Femur (tissue), 1 donor: ENCODE data around the gene RRAS2.
A peak's percentile ranks its signal among the peaks of the same experiment; 100 is the strongest.
"Not testable (repeated sequence)": the region's sequence is repeated elsewhere in the genome, so short reads cannot be mapped to it uniquely, and the experiment has no call there.

Experiments used
- DNase-seq: peaks from one replicate; pipeline ENCODE4 v3.0.0-alpha.2; 2017

The RRAS2 gene

DNA sequence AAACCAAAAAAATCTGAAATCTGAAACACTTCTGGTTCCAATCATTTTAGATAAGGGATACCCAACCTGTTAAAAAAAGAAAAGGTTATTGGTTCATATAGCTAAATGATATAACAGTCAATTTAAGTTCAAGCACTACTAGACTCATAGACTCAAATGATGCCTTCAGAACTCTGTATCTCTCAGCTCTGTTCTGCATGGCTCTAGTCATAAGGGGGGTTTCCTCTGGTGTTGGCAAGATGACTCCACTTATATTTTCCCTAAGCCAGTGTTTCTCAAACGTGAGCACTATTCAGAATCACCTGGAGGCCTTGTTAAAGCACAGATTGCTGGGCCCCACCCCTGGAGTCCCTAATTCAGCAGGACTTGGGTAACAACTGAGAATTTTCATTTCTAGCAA is 11.5 kb upstream of the RRAS2 start:
- DNase-seq = no peak

DNA sequence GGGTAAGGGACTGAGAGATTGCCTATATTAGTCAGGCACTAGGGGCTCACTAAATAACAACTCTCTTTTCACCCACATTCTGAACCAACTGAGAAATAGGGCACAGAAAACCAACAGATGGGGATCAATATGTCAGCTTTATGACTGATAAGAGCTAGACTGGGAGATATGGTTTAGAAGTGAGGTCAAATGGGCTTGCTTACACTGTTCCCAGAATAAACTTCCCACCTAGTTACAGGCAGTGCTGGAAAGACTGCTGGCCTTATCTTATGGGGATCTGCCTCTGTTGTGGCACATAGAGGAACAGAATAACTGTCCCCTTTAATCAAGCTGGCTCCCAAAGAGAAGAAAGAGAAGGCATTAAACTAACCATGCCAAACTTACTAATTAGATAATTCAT is 10.6 kb upstream of the RRAS2 start:
- DNase-seq = no peak

DNA sequence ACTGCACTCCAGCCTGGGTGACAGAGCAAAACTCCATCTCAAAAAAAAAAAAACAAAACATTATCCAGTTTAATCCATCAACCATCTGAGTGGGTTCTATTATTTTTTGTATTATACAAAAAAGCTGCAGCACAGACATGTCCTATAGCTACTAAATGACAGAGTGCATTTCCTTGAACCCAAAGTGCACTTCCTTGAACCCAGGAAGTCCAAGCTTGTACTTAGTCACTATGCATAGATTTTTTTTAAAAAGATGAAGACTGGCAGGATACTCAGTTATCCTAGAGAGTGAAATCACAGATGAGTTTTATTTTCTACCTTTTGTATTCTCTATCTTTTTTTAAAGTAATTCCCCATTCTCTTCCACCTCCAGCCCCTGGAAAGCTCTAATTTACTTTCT is 8.0 kb upstream of the RRAS2 start:
- DNase-seq = no peak

DNA sequence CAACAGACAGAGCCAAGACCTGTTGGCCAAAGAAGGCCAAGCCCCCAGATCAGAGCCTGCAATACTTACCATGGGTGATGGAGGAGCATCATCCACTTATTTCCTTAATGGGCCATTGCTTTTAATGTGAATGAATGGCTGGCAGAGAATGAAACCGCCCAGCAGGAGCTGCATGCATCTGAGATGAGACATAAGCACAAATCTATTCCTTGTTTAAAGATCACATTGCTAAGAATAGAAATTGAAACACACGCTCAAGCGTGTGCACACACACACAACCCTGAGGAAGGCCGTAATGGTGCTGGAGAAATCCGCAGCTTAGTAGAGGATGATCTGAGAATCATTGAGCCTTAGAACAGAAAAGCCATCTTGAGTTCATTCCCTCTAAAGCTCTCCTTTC is 5.3 kb upstream of the RRAS2 start:
- no peak for DNase-seq

DNA sequence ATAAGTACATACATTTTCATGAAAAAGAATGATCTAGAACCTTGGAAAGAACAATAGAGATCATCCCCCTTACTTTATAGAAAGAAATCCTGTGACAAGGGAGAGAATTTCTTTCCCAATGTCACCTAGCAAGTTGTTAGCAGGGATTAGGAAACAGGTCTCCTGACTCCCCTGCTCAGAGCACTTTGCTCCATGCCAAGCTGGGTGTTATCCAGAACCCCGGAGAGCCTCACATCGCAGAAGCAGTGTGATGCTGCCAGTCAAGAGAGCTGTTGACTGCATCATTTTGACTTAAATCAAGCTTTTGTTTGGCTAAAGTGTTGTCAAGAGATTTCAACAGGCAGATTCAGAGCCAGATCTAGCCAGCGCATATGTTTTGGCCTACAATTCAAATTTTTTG is 3.6 kb upstream of the RRAS2 start:
- no peak for DNase-seq

DNA sequence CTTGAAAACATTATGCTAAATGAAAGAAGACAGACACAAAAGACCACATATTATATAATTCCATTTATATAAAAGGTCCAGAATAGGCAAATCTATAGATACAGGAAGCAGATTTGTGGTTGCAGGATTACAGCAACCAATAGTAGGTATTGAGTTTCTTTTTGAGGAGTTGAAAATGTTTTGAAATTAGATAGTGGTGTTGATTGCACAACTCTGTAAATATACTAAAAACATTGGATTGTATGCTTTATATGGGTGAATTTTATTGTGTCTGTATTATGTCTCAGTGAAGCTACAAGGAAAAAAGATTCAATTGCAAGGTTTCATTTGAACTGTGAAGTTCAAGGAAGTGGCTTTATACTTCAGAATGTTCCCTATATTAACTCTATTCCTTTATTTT is 3.0 kb upstream of the RRAS2 start:
- DNase-seq = no peak

DNA sequence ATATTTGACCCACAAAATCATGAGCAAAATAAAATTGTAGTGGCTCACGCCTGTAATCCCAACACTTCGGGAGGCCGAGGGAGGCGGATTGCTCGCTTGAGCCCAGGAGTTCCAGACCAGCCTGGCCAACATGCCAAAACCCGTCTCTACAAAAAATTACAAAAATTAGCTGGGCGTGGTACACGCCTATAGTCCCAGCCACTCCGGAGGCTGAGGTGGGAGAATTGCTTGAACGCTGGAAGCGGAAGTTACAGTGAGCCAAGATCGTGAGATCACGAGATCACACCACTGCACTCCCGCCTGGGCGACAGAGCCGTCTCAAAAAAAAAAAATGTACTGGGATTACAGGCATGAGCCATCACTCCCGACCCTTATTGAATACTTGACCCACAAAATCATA is 2.0 kb upstream of the RRAS2 start:
- DNase-seq = no peak

- no peak for DNase-seq
Measured at GRCh38 chr11:14359501-14360031, 583 bp upstream of the RRAS2 start.

DNA sequence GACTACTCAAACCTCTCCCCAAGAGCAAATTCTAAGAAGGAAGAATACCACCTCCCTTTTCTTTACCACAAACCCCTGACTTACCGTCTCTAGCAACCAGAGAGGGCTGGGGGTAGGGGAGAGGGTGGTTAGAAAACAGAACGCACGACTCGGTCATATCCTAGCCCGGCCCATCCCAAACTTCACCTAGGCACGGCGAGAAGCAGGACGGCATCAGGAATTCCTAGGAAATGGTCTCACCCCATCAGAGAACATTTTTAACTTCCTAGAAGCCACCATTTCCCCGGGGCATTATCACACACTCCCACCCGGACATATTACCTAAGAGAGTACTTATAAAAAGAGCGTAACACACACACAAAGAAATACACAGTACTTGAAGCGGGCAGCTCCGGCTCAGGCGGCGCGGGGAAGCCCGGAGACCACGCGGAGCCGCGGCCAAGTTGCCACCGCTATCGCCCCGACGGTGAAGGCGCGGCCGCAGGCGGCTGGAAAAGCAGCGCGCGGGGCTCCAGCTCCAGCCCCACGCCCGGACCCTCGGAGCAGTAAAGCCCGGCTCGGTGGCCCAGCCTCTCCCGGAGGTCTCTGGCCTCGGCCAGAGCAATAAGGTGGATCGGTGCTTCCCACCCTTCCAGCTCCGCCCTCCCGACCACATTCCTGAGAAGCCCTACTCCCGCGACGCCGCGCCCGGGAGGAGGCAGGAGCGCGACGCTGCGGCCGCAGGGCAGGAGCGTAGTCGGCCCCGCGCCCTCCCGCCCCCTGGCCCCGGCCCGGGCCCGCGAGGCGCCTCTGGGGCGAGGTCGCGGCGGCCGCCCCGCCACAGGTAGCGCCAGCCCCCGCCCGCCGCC is 878 bp downstream of the RRAS2 start:
- DNase-seq = peak; percentile 68

- no peak for DNase-seq
Measured at GRCh38 chr11:14356342-14356741, 2.6 kb downstream of the RRAS2 start.

DNA sequence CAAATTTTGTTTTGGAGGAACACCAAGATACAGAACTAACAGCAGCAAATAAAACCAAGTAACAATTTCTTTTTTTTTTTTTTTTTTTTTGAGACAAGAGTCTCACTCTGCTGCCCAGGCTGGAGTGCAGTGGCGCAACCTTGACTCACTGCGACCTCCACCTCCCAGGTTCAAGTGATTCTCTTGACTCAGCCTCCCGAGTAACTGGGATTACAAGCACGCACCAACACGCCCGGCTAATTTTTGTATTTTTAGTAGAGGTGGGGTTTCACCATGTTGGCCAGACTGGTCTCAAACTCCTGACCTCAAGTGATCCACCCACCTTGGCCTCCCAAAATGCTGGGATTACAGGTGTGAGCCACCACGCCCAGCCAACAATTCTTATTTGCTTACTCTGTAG is 4.4 kb downstream of the RRAS2 start:
- not testable (repeated sequence) for DNase-seq

- no peak for DNase-seq
Measured at GRCh38 chr11:14350716-14351238, 8.2 kb downstream of the RRAS2 start.

GRCh38 chr11:14350215-14350614 is 8.8 kb downstream of the RRAS2 start:
- no peak for DNase-seq

- DNase-seq = no peak
Measured at GRCh38 chr11:14347991-14348390, 11.0 kb downstream of the RRAS2 start.

DNA sequence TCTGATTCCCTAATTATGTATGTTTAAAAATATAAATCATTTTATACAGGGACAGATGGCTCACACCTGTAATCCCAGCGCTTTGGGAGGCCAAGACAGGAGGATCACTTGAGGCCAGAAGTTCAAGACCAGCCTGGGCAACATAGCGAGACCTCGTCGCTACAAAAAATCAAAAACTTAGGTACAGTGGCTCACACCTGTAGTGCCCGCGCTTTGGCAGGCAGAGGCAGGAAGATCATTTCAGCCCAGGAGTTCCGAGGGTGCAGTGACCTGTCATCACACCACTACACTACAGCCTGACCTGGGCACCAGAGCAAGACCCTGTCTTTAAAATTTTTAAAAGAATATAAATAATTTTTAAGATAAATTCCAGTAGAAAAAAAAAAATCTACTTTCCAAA is 11.5 kb downstream of the RRAS2 start:
- no peak for DNase-seq

GRCh38 chr11:14346303-14346955 is 12.6 kb downstream of the RRAS2 start:
- no peak for DNase-seq

GRCh38 chr11:14345668-14346067 is 13.3 kb downstream of the RRAS2 start:
- DNase-seq = no peak

GRCh38 chr11:14345016-14345415 is 14.0 kb downstream of the RRAS2 start:
- DNase-seq = not testable (repeated sequence)

DNA sequence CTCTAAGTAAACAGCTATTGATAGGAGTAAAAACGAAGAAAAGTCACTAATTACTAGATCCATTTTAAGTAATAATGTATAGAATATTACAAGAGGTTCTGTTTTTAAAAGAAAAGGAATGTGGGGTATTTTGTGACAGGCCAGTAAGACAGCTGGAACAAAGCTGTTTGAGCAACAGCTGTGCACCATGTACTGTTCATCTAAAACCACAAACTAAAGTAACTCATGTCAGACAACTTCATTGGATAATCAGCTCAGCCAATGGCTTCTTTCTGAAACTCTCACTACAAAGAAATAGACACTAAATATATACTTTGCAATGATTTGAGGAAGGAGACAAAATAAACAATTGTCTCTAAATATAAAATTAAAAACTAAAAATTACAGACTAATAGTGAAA is 16.1 kb downstream of the RRAS2 start:
- no peak for DNase-seq

- DNase-seq = no peak
Measured at GRCh38 chr11:14341968-14342367, 17.0 kb downstream of the RRAS2 start.

- DNase-seq = no peak
Measured at GRCh38 chr11:14340721-14341120, 18.3 kb downstream of the RRAS2 start.

- DNase-seq = no peak
Measured at GRCh38 chr11:14339356-14339755, 19.6 kb downstream of the RRAS2 start.

DNA sequence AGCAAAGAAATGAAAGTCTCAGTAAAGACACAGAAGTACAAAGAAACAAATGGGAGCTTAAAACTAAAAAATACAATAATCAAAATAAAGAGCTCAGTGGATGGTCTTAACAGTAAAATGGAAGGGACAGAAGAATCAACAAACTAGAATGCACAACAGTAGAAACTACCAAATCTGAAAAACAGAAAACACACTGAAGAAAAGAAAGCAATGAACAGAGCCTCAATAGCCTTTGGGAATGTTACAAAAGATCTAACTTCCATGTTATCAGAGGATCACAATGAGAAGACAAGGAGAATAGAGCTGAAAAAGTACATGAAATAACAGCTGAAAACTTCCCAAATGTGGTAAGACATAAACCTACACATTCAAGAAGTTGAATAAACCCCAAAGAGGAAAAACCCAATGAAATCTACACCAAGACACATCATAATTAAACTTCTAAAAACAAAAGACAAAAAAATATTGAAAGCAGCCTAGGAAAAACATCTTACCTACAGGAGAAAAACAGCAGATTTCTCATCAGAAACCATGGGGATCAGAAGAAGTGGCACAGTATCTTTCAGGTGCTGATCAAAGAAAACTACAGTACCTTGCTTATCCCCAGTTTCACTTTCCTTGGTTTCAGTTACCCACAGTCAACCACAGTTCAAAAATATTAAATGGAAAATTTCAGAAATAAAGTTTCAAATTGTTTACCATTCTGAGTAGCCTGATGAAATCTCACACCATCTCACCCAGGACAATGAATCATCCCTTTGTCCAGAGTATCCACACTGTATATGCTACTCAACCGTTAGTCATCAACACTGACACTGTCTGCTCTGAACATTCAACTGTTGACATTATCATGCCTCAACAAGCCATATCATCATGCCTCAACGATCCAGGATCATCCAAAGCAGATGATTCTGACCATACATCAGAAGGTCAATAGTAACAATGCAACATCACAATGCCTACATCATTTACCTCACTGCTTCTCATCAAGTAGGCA is 22.2 kb downstream of the RRAS2 start:
- DNase-seq = no peak
